C4-2B (cell line): Measurements from ENCODE around the gene ZNF729.

Source experiments
- CTCF ChIP-seq: fragments of 450-650 bp; conservative IDR thresholded peaks from 2 replicates; pipeline ENCODE4 v1.5.1; 2017; ENCODE audit warnings: mild to moderate bottlenecking
- ZFX ChIP-seq: fragments of 450-650 bp; IDR thresholded peaks from 2 replicates; pipeline ENCODE4 v1.6.1; 2017

DNA sequence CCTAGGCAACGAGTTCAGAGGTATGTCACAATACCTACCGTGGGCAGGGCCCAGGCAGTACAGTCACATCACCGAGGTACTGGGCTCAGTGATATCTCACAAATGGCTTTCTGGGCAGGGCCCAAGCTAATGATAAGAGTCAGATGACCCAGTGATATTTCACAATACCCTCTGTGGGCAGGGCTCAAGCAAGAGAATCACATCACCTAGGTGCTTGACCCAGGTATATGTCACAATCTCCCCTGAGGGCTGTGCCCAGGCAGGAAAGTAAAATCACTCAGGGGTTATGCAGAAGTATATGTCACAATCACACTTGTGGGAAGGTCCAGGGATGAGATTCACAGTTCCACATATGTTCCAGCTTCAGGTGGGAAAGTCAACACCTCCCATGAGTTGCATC lies 45.3 kb downstream of the ZNF729 start:
- no peak for TF ChIP-seq CTCF
- TF ChIP-seq ZFX: no peak
